ENCODE data around the gene PTPN23. TPM values are rescaled to one million over a fixed set of nuclear protein-coding genes. Genes with fewer than 3 reads are reported as not detected.
"Not testable (repeated sequence)": the region's sequence is repeated elsewhere in the genome, so short reads cannot be mapped to it uniquely, and the experiment has no call there.

Gene PTPN23
- polyA plus RNA-seq, 1 donor from 2014 or later: 36.2 TPM

DNA sequence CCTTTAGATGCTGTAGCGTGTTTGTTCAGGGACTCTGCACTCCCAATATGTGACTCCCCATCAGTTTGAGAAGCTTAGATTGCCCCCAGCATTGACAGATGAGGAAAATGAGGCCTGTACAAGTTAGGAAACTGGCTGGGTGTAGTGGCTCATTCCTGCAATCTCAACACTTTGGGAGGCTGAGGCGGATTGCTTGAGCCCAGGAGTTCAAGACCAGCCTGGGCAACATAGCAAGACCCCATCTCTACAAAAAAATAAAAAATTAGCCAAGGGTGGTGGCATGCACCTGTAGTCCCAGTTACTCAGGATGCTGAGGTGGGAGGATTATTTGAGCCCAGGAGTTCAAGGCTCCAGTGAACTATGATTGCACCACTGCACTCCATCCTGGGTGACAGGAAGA, 14.0 kb upstream of the PTPN23 start:
- H2AFZ ChIP-seq (ENCODE audit: low read depth, low read length): no peak overlapping the region
- H3K36me3 ChIP-seq (ENCODE audit: insufficient read depth, low read length): no peaks in the 10 kb centered on the region
- H3F3A ChIP-seq (ENCODE audit: insufficient read depth, low read length, poor library complexity, severe bottlenecking): no peaks in the 10 kb centered on the region
- no peaks in the 10 kb centered on the region for H3K9me2 ChIP-seq (ENCODE audit: insufficient read depth, low read length)
- no peak overlapping the region for H3K4me3 ChIP-seq (ENCODE audit: low read length)
- H3K79me2 ChIP-seq (replicated peaks; ENCODE audit: insufficient read depth, low read length): no peaks in the 10 kb centered on the region
- H3K27ac ChIP-seq (ENCODE audit: low read length): no peak overlapping the region
- no peaks in the 10 kb centered on the region for H3K9me3 ChIP-seq (ENCODE audit: low read length)
- H3K4me2 ChIP-seq (ENCODE audit: low read length): no peak overlapping the region
- no peak overlapping the region for H3K9ac ChIP-seq (ENCODE audit: low read length)
- no peaks in the 10 kb centered on the region for H4K20me1 ChIP-seq (ENCODE audit: insufficient read depth)
- H3K27me3 ChIP-seq (ENCODE audit: insufficient read depth, low read depth, low read length): no peaks in the 10 kb centered on the region
- TF ChIP-seq SMC3 (conservative IDR thresholded peaks at IDR 0.05; ENCODE audit: poor library complexity) (no peak), EP300 (conservative IDR thresholded peaks at IDR 0.05; ENCODE audit: poor library complexity, severe bottlenecking) (no peak), EZH2 (IDR thresholded peaks at IDR 0.05; ENCODE audit: borderline replicate concordance, insufficient read depth, low read length, poor library complexity, severe bottlenecking) (no peak), RAD21 (conservative IDR thresholded peaks at IDR 0.05) (no peak), MXI1 (conservative IDR thresholded peaks at IDR 0.05; ENCODE audit: poor library complexity, severe bottlenecking) (no peak), TAF1 (IDR thresholded peaks at IDR 0.05; ENCODE audit: low read depth) (no peak)
- TF ChIP-seq, protein P1, sequence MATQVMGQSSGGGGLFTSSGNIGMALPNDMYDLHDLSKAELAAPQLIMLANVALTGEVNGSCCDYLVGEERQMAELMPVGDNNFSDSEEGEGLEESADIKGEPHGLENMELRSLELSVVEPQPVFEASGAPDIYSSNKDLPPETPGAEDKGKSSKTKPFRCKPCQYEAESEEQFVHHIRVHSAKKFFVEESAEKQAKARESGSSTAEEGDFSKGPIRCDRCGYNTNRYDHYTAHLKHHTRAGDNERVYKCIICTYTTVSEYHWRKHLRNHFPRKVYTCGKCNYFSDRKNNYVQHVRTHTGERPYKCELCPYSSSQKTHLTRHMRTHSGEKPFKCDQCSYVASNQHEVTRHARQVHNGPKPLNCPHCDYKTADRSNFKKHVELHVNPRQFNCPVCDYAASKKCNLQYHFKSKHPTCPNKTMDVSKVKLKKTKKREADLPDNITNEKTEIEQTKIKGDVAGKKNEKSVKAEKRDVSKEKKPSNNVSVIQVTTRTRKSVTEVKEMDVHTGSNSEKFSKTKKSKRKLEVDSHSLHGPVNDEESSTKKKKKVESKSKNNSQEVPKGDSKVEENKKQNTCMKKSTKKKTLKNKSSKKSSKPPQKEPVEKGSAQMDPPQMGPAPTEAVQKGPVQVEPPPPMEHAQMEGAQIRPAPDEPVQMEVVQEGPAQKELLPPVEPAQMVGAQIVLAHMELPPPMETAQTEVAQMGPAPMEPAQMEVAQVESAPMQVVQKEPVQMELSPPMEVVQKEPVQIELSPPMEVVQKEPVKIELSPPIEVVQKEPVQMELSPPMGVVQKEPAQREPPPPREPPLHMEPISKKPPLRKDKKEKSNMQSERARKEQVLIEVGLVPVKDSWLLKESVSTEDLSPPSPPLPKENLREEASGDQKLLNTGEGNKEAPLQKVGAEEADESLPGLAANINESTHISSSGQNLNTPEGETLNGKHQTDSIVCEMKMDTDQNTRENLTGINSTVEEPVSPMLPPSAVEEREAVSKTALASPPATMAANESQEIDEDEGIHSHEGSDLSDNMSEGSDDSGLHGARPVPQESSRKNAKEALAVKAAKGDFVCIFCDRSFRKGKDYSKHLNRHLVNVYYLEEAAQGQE (IDR thresholded peaks at IDR 0.05; ENCODE audit: borderline replicate concordance): no peak
- TF ChIP-seq, protein P2, sequence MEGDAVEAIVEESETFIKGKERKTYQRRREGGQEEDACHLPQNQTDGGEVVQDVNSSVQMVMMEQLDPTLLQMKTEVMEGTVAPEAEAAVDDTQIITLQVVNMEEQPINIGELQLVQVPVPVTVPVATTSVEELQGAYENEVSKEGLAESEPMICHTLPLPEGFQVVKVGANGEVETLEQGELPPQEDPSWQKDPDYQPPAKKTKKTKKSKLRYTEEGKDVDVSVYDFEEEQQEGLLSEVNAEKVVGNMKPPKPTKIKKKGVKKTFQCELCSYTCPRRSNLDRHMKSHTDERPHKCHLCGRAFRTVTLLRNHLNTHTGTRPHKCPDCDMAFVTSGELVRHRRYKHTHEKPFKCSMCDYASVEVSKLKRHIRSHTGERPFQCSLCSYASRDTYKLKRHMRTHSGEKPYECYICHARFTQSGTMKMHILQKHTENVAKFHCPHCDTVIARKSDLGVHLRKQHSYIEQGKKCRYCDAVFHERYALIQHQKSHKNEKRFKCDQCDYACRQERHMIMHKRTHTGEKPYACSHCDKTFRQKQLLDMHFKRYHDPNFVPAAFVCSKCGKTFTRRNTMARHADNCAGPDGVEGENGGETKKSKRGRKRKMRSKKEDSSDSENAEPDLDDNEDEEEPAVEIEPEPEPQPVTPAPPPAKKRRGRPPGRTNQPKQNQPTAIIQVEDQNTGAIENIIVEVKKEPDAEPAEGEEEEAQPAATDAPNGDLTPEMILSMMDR (IDR thresholded peaks at IDR 0.05; ENCODE audit: poor library complexity, severe bottlenecking): no peak

GRCh38 chr3:47367631-47368030, 13.2 kb upstream of the PTPN23 start:
- TF ChIP-seq, protein P2 (IDR thresholded peaks at IDR 0.05; ENCODE audit: poor library complexity, severe bottlenecking): no peak
- TF ChIP-seq, protein P1 (IDR thresholded peaks at IDR 0.05; ENCODE audit: borderline replicate concordance): no peak
- no peak for TF ChIP-seq SMC3 (conservative IDR thresholded peaks at IDR 0.05; ENCODE audit: poor library complexity)
- H3K36me3 ChIP-seq (ENCODE audit: insufficient read depth, low read length): no peaks in the 10 kb centered on the region
- H3K4me2 ChIP-seq (ENCODE audit: low read length): no peak overlapping the region
- no peak overlapping the region for H3K27ac ChIP-seq (ENCODE audit: low read length)
- no peaks in the 10 kb centered on the region for H3F3A ChIP-seq (ENCODE audit: insufficient read depth, low read length, poor library complexity, severe bottlenecking)
- H2AFZ ChIP-seq (ENCODE audit: low read depth, low read length): no peak overlapping the region
- no peaks in the 10 kb centered on the region for H3K9me3 ChIP-seq (ENCODE audit: low read length)
- no peaks in the 10 kb centered on the region for H3K79me2 ChIP-seq (replicated peaks; ENCODE audit: insufficient read depth, low read length)
- no peaks in the 10 kb centered on the region for H3K27me3 ChIP-seq (ENCODE audit: insufficient read depth, low read depth, low read length)
- no peak overlapping the region for H3K4me3 ChIP-seq (ENCODE audit: low read length)
- H3K9me2 ChIP-seq (ENCODE audit: insufficient read depth, low read length): no peaks in the 10 kb centered on the region
- no peak overlapping the region for H3K9ac ChIP-seq (ENCODE audit: low read length)
- no peaks in the 10 kb centered on the region for H4K20me1 ChIP-seq (ENCODE audit: insufficient read depth)

GRCh38 chr3:47370020-47370419, 10.8 kb upstream of the PTPN23 start:
- H3K27me3 ChIP-seq (ENCODE audit: insufficient read depth, low read depth, low read length); H3K9me2 ChIP-seq (ENCODE audit: insufficient read depth, low read length): not testable (repeated sequence)

More at GRCh38 chr3:47370020-47370419, 10.8 kb upstream of the PTPN23 start:
- not testable (repeated sequence) for H3K79me2 ChIP-seq (replicated peaks; ENCODE audit: insufficient read depth, low read length); H3K36me3 ChIP-seq (ENCODE audit: insufficient read depth, low read length); H3K4me3 ChIP-seq (ENCODE audit: low read length); H3K27ac ChIP-seq (ENCODE audit: low read length); H3K4me2 ChIP-seq (ENCODE audit: low read length); H2AFZ ChIP-seq (ENCODE audit: low read depth, low read length); H3K9me3 ChIP-seq (ENCODE audit: low read length); H3K9ac ChIP-seq (ENCODE audit: low read length); H4K20me1 ChIP-seq (ENCODE audit: insufficient read depth); H3F3A ChIP-seq (ENCODE audit: insufficient read depth, low read length, poor library complexity, severe bottlenecking)

All from neural cell (in vitro differentiated cells).